HG03135 (cell line): ENCODE results near the gene TMEM154.

Experiments
- ATAC-seq: cut with Tn5 transposase; IDR thresholded peaks from one replicate; pipeline ENCODE4 v1.9.1; 2021; ENCODE audit warnings: mild to moderate bottlenecking, moderate library complexity; ENCODE audit not compliant: unreplicated experiment

Gene TMEM154

DNA sequence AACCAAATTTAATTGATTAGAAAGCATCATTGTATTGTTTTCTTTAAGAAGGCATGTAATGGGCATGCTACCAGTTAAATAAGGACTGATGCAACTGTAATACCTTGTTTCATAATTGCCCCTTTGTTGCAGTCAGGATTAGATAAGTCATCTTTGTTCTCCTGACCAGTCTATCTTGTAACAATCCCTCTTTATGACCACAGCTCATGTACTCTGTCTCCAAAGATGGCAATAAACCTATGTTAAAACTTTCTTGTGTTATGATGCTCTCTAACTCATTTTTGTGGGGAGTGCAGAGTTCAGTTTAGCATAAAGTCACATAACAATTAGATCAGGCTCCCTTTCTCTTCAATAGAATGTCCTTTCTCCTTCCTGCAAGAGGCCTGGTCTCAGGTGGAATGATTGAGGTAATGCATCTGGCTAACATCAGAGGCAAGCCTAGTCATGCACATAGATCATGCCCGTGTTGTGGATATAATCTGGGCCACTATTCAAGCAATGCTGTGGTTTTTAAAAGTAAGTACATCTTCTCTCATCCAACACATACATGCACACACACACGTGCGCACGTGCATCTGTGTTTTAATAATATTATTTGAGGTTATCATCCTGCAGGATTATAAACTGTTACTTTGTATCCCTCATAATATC, 45.6 kb downstream of the TMEM154 start:
- ATAC-seq: no peak

DNA sequence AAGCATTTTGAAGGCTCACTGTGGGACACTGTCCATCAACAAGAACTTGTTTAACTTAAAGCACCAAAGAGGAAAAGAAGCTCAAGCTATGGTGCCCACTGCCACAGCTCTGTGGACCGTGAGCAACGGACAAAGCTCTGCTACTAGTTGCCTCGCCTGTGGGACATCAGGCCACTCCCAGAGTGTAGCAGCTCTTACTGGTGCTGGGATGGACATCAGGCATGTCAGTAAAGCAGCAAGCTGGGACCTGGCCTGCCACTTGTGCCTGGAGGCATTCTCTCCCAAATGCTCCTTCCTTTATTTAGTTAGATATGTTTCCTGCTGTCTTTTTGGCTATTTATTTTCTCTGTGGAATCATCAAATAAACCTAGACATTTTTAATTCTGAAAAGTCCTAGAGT, 46.7 kb downstream of the TMEM154 start:
- ATAC-seq: no peak

DNA sequence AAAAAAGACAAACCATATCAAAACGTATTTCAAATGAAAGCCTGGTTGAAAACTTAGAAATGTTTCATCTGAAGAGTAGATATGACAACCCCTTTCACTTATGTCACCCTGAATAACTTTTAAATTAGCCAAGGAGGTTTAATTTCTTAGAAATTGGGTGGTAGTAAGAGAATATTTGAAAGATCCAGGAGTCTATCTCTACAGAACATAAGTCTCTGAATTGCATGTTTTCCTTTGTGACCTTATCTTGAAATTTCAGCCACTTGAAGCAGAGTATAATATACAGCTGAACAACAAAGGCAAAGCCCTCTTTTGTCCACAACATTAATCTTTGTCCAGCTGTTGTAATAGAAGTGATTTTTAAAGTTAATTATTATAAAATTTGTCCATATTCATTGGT, 49.5 kb downstream of the TMEM154 start:
- ATAC-seq: no peak

DNA sequence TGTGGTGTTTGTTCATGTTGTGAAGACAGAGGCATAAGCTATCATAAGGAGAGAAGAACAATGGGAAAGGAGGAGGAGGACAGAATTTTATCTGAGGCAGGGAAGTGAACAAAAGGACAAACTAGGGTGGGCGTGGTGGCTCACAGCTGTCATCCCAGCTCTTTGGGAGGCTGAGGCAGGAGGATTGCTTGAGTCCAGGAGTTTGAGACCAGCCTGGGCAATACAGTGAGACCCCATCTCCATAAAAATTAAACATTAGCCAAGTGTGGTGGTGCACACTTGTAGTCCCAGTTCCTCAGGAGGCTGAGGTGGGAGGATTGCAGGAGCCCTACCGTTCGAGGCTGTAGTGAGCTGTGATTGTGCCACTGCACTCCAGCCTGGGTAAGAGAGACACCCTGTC, 49.9 kb downstream of the TMEM154 start:
- ATAC-seq: no peak

DNA sequence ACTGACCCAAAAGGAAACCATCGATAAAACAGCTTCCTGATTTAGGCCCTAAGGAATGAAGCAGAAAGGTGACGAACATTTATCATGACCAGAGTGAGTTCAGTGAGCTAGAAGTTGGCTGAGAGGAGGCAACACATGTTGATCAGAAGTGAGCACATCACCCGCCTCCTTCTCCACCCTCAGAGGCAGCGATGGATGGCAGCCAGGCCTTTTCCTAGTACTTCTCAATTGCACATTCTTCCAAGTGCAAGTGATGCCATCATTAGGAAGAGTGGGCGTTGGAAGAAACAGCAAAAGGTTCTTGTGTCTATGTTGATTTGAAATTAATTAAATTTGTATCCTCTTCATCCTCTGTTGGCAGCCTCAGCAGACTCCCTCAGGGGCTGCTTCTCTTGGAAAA, 51.7 kb downstream of the TMEM154 start:
- ATAC-seq: no peak

DNA sequence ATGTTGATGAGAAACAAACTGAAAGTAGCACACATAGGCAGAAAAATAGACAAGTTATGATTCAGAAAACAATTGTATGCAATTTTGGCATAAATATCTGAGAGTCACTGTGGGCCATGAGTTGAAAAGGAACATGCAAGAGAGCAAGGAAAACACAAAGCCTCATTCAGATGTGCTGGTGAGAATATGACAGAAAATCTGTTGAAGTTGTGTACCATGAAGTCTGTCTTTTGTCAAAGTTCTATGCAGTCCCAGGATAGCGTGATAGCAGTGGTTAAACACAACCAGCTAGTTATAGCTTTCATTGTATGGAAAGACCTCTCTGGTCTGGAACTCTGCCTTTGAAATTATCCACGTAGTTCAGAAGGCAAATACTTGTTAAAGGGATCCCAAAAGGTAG, 53.0 kb downstream of the TMEM154 start:
- ATAC-seq: no peak

DNA sequence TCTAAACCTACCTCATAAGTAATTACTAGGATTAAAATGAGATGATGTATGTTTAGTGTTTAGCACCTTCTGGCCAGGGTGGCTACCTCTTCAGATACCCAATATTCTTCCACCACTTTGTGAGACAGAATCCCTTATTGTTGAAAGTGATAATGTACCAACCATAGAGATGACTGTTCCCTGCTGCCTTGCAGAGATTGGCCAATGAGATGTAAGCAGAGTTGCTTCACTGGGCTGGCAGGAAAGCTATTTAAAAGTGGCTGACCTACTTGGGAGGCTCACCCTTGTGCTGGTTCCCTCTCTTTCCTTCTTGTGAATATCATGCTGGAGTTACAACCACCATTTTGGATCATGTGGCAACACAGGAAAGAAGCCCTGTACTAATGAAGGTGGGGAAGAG, 58.9 kb downstream of the TMEM154 start:
- ATAC-seq: no peak

DNA sequence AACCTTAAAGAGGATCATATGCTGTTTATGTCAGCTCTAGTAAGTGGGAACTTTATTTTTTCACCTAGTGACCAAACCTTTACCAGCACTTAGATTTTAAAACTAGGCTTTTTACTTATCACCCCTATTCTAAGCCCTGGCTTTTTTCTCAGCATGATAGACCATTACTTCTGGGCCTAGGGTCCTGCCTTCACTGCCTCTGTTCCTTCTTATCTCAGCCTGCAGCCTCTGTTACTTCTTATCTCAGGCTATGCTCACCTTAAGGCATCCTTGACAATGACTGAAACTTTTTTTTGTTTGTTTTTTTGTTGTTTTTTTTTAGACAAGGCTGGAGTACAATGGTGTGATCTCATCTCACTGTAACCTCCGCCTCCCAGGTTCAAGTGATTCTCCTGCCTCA, 59.6 kb downstream of the TMEM154 start:
- ATAC-seq: no peak

DNA sequence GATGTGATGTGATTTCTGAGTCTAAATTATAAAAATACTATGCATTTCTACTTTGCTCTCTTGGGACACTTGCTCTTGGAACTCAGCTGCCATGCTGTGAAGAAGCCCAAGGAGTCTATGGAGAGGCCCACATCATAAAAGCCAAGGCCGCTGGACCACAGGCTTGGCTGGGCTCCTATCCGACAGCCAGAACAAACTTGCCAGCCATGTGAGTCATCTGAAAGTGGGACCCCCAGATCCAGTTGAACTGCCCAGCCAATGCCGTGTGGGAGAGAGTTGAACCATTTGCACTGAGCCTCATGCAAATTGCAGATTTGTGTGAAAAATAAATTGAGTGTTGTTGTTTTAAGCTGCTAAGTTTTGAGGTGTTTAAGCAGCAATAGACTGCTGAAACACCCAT, 60.2 kb downstream of the TMEM154 start:
- no peak for ATAC-seq

DNA sequence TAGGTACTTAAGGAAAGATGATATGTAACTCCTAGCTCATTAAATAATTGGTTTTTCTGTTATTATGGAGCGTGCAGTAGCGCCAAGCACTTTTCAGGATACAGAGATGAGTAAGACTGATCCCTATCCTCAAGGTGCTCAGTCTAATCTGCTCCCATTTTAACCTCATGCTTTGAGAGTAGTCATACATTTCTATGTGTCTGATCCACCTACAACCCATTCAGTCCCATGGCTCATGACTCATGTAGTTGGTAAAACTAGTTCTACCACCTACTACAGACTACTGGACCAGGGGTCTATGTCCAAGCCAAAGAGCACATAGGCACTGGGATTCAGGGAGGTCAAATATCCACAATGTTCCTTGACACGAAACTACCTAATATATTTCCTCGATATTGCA, 60.8 kb downstream of the TMEM154 start:
- ATAC-seq: no peak

DNA sequence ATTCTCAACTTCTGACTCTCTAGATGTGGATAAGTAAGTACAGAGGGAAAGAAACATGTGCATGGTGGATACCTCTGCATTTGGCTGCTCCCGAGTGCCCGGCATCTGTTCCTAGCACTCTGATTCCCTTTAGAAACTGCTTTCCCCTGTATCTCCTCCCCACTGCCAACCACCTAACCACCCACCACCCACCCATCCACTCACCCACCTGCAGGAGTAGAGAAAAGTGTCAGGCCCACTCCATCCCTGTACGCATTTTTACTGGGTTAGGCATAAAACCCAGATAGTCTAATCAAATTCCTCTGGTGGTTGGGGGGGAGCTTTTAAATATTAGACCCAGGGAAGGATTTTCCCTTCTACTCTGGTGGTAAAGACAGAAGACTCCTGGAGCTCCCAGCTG, 63.0 kb downstream of the TMEM154 start:
- no peak for ATAC-seq

DNA sequence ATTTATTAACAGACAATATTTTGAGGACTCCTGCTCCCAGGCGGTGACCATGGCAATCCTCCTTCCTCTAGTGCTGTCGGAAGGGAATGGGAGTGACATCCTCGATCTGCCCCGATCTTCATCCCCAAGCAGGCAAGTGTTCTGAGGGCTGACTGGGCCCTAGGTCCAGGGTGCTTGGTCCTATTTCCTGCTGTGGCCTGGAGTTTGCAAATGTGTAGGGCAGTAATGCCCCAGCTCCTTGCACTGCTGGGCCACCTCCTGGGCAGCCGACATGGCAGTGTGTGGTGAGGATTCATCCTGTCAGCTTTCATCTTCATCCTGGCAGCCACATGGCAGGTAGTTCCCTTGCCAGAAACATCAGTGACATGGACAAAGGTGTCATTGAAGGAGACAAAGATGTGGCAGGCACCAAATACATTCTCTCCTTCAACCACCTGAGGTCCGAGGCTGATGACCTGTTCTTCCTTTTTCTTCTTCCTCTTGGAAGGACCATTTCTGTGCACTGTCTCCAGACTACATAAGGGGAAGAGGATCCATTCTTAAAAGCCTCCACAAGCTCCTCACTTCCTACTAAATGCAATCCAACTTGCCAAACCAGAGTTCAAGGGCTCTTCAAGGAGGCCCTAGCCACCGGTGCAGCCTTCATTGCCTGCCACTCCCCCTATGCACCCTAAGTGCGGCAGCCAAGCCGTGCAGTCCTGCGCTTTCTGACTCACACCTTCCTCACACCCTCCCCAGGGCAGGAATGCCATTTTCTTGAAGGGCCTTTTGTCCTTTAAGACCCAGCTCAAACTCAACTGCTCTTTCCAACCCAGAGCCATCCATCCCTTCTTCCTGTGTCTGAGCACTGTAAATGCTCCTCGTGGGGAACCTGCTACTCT, 65.7 kb downstream of the TMEM154 start:
- no peak for ATAC-seq

DNA sequence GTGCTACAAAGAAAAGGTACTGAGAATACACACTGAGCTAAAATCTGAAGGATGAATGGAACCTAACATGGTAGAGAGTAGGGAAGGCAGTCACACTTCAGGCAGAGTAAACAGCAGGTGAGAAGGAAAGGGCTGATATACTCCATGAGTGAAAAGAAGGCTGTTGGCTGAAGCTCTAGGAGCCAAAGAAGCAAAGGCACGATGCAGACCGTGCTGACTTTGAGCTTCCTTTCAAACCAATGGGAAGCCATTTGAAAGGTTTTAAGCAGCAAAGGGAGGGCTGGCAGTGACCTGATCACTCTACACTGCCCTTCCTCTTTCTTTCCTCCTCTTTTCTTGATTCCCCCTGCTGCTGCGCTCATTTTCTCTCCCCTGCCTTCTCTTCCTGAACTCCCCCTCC, 66.4 kb downstream of the TMEM154 start:
- no peak for ATAC-seq

DNA sequence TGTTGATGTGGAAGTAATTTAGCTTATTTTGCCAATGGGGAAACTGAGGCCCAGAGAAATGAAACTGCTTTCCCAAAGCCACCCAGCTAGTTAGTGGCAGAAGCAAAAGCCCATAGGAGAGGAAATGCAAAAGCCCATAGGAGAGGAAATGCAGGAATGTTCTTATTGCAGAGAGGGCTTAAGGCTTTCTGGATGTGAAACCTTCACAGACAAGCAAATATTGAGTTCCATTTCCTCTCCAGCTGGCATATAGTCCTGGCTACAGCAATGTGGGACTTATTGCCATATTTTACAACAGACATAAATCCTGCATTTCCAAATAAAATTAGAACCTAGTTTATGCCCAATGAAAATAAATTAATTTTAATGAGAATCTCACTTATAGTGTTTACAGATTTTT, 69.7 kb downstream of the TMEM154 start:
- ATAC-seq: no peak

DNA sequence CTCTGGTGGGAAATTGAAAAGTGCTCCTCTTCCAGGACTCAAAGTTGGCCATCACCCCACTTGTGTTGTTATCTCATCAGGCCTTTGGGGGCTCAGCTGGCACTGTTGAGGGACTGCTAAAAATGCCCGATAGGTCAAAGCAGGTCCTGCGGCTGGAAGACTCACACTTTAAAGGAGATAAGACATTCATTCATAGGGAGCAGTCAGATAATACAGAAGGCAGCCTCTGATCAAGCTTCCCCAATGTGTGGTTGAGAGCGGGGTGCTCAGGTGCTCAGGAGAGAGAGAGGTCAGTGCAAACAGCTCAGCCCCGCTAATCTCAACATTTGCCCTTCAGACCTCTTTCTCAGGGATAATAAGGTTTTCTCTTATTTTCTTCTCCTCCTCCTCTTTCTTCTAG, 70.3 kb downstream of the TMEM154 start:
- no peak for ATAC-seq

DNA sequence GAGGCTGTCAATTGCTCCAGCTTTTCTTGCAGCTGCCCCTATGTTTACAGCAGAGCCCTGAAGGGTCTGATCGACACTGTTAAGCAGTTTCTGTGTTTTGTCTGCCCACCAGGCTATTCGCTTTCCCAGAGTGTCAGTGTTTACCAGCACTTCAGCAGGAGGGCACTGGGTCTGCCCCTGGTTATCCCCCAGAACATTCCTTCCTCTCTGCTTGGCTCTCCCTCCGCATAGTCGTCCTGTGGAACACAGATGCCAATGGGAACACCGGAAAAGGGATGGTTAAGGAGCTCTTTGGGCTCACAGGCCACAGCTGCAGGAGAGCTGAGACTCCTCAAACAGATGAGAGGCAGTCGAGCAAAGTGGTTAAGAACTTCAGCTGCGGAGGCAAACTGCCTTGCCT, 72.6 kb downstream of the TMEM154 start:
- no peak for ATAC-seq

DNA sequence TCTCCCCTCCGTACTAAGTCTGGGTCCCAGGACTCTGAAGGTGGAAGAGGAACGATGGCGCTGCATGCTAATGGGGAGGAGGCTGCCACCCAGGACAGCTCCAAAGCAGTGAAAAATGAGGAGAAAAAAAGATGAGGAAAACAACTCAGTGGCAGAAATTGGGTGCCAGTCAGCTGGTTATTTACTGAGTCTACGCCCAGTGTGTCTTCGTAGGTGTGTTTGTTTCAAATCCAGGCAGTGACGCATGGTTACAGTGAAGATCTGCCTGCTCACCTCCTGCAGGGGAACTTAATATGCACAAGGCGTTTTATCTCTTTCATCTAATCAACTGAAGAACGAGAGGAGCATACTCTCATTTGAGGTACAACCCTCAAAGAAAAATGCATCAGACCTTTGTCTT, 73.0 kb downstream of the TMEM154 start:
- ATAC-seq: no peak

DNA sequence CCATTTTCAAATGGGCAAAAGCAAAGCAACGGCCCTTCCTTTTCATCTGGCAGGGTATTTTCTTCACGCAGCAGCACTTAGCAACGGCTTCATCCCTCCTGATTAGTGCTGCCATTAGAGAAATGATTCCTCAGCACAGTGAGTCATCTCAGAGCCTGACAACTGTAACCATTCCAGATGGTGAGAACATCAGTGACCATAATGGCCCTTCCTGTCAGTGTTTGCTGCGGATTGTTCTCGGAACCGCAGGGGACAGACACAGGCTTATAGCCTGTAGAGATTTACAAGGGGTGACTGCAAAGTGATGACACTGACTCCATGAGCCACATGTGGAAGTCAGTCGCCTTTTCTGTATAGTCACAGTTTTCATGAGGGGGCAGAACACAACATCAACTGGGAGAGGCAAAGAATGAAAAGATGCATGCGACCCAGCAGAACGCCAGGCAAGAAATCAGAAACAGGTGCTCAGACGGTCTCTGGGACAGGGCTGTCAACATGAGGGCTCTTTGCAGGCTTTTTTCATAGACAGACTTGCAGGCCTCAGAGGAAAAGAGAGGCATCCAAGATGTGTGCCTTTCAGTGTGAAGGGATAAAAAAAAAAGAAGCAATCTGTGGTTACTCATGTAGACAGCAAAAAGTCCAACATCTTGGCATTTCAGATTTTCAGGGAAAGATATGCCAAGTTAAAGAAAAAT, 74.0 kb downstream of the TMEM154 start:
- ATAC-seq: no peak

DNA sequence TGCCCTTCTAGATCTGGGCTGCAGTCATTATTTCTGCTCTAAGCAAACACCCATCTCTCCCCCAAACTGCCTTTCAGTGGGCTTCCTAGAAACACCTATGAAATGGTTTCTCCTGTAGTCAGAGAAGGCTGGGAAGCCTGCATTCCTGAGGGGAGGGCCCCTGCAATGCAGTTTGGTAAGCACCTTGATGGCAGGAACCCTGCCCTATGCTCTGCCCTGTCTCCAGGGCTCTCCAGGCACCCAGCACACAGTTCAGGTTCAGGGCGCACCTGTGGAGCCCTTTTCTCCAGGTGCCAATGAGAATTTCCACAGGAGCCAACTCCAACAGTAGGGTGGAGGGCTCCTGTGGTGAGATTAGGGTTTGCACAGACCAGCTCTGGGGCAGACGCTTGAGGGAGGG, 74.8 kb downstream of the TMEM154 start:
- no peak for ATAC-seq

DNA sequence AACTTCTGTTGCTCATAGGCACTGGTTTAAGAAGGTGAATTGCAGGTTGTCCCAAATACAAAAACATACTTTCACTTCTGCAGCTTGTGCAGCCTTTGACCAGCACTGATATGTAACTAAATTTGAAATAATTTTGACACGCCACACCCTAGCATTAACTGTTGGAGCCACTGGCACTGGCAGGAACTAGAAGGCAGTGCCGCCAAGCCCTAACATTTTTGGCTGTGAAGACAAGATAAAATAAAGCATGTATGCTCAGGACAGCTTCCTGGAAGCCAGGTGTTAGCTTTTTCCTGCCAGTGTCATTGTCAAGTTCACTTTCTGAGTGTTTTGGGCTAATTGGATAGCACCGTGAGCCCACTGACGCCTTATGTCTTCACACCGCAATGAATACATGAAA, 78.6 kb downstream of the TMEM154 start:
- no peak for ATAC-seq

DNA sequence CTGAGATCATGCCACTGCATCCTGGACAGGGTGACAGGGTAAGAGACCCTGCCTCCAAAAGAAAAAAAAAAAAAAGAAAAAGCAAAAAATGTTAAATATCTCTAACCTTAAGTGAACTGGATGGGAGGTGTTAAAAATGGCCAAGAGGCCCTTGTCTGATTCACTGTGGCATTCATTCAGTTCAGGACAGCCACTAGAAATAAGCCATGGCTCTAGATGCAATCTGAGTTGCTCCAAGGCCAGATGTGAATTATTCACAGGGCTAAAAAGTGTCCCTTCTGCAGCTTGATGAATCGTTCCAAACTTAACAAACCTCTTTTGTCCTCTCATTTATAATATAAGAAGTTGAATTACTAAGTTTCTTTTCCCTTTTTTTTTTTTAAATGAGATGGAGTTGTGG, 80.2 kb downstream of the TMEM154 start:
- no peak for ATAC-seq

DNA sequence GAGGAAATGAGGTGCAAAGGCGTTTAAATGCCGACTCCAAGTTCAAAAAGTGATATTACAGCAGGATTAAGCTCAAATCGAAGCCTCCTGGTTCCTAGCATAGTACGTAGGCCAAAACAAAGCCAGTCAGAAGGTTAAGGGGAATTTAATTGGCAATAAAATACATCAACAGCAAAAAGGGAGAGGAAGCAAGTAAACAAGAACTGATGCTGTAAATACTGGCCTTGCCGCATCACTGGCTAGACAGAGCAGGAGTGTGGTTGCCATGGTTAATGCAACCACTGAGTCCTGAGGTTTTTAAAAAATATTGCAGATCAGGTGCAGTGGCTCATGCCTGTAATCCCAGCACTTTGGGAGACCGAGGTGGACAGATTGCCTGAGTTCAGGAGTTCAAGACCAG, 80.7 kb downstream of the TMEM154 start:
- ATAC-seq: no peak
